K562 (cell line): Measurements from ENCODE around the gene PGAP2. TPM values are rescaled to one million over a fixed set of nuclear protein-coding genes. Genes with fewer than 3 reads are reported as not detected.
A peak's percentile ranks its signal among the peaks of the same experiment; 100 is the strongest.

Experiments used
- BRF1 ChIP-seq: IDR thresholded peaks from 3 replicates; pipeline ENCODE4 v1.6.1; 2011; ENCODE audit warnings: borderline replicate concordance, mild to moderate bottlenecking; ENCODE audit not compliant: insufficient read length; ENCODE audit errors: extremely low read depth
- CC2D1A ChIP-seq: fragments of 450-650 bp; IDR thresholded peaks from 2 replicates; pipeline ENCODE4 v1.6.1; 2017; ENCODE audit warnings: mild to moderate bottlenecking
- CCAR2 ChIP-seq: fragments of 200-400 bp; formaldehyde crosslinking; IDR thresholded peaks from 2 replicates; pipeline ENCODE4 v1.6.1; 2017; ENCODE audit warnings: mild to moderate bottlenecking, low read depth, low read length
- DEAF1 ChIP-seq: fragments of 450-650 bp; formaldehyde crosslinking; IDR thresholded peaks from 2 replicates; pipeline ENCODE4 v1.4.0; 2020; ENCODE audit warnings: mild to moderate bottlenecking, moderate library complexity
- FOSL1 ChIP-seq: fragments of 200-800 bp; sonication (Bioruptor generic); conservative IDR thresholded peaks from 2 replicates; pipeline ENCODE4 v1.6.1; 2016; ENCODE audit warnings: missing genetic modification characterization, missing compliant biosample characterization
- HIVEP1 ChIP-seq: fragments of 250-450 bp; sonication (Bioruptor Pico); IDR thresholded peaks from 2 replicates; pipeline ENCODE4 v1.4.0; 2020; ENCODE audit warnings: mild to moderate bottlenecking
- KLF6 ChIP-seq: fragments of 250-450 bp; sonication (Bioruptor Pico); IDR thresholded peaks from 2 replicates; pipeline ENCODE4 v1.4.0; 2020; ENCODE audit warnings: mild to moderate bottlenecking, moderate library complexity, borderline replicate concordance
- NFE2 ChIP-seq: IDR thresholded peaks from 2 replicates; pipeline ENCODE4 v1.6.1; 2014; ENCODE audit warnings: antibody characterized with exemption, low read depth
- RBM14 ChIP-seq: fragments of 200-400 bp; formaldehyde crosslinking; IDR thresholded peaks from 2 replicates; pipeline ENCODE4 v1.6.1; 2018; ENCODE audit warnings: low read depth, mild to moderate bottlenecking, low read length, moderate library complexity, borderline replicate concordance; ENCODE audit not compliant: insufficient read depth
- SMARCB1 ChIP-seq: IDR thresholded peaks from 2 replicates; pipeline ENCODE4 v1.6.1; 2011; ENCODE audit warnings: improper control_type of control experiment, low read depth; ENCODE audit not compliant: insufficient read length
- SOX6 ChIP-seq: fragments of 450-650 bp; IDR thresholded peaks from 2 replicates; pipeline ENCODE4 v1.6.1; 2014; ENCODE audit warnings: mild to moderate bottlenecking
- SREBF2 ChIP-seq: sonication (generic); formaldehyde crosslinking; IDR thresholded peaks from 2 replicates; pipeline ENCODE4 v1.4.0; 2020; ENCODE audit warnings: mild to moderate bottlenecking, missing genetic modification reagents
- TCF3 ChIP-seq: sonication (generic); formaldehyde crosslinking; IDR thresholded peaks from 2 replicates; pipeline ENCODE4 v1.4.0; 2020; ENCODE audit warnings: mild to moderate bottlenecking, missing genetic modification reagents
- TFAP4 ChIP-seq: sonication (generic); formaldehyde crosslinking; IDR thresholded peaks from 2 replicates; pipeline ENCODE4 v1.8.0; 2022; ENCODE audit warnings: missing genetic modification reagents, mild to moderate bottlenecking, moderate library complexity, borderline replicate concordance
- ZNF431 ChIP-seq: sonication (generic); formaldehyde crosslinking; IDR thresholded peaks from 2 replicates; pipeline ENCODE4 v1.8.0; 2022; ENCODE audit warnings: mild to moderate bottlenecking, missing genetic modification reagents
- ZNF561 ChIP-seq: fragments of 450-650 bp; formaldehyde crosslinking; conservative IDR thresholded peaks from 2 replicates; pipeline ENCODE4 v1.4.0; 2020; ENCODE audit warnings: mild to moderate bottlenecking, moderate library complexity
- ZNF609 ChIP-seq: sonication (generic); formaldehyde crosslinking; IDR thresholded peaks from 2 replicates; pipeline ENCODE4 v1.8.1; 2023; ENCODE audit warnings: missing genetic modification reagents, mild to moderate bottlenecking, borderline replicate concordance
- polyA plus RNA-seq, 8 experiments: library from polyadenylated mRNA; depleted of rRNA in 4 of 8; stranded (reverse) in 5 of 8; unstranded in 3 of 8; fragments of >200 nt; fragmentation: Nextera tagmentation in 2 of 8; fragmentation: Illumina TruSeq in 1 of 8; extraction: Ambion mirVana in 2 of 8; extraction: Trizol in 1 of 8; gene quantifications; 2 replicates each; pipeline versions ENCODE4 v1.2.1 to v1.2.3, GENCODE V29; 2011 to 2014; ENCODE audit warnings: inconsistent platforms in 1 of 8, missing spikeins in 1 of 8
- total RNA-seq, 7 experiments: library from RNA; depleted of rRNA in 6 of 7; stranded (reverse); fragments of >200 nt in 6 of 7; fragmentation: Illumina TruSeq in 2 of 7; extraction: Trizol in 2 of 7; gene quantifications; 2 replicates each; pipeline versions ENCODE4 v1.2.1 to v1.2.3, GENCODE V29; 2011 to 2021; ENCODE audit warnings: low replicate concordance in 1 of 7
- TF ChIP-seq, protein P1 (sequence below), 2 experiments: fragments of 200-800 bp in 1 of 2; sonication (Bioruptor generic) in 1 of 2; sonication (generic) in 1 of 2; formaldehyde crosslinking in 1 of 2; IDR thresholded peaks in 1 of 2; conservative IDR thresholded peaks in 1 of 2; 2 replicates each; pipeline versions ENCODE4 v1.5.0 to v1.6.1; 2016 to 2020; ENCODE audit warnings: missing compliant biosample characterization in 1 of 2, missing genetic modification characterization in 1 of 2, missing genetic modification reagents in 1 of 2

Gene PGAP2
- total and polyA plus RNA-seq, 9 of the 15 experiments (the other 6 are each of a cell fraction or from before 2014, with no cell fraction given), result 17.9 to 47.2 (median 33.7) TPM

DNA sequence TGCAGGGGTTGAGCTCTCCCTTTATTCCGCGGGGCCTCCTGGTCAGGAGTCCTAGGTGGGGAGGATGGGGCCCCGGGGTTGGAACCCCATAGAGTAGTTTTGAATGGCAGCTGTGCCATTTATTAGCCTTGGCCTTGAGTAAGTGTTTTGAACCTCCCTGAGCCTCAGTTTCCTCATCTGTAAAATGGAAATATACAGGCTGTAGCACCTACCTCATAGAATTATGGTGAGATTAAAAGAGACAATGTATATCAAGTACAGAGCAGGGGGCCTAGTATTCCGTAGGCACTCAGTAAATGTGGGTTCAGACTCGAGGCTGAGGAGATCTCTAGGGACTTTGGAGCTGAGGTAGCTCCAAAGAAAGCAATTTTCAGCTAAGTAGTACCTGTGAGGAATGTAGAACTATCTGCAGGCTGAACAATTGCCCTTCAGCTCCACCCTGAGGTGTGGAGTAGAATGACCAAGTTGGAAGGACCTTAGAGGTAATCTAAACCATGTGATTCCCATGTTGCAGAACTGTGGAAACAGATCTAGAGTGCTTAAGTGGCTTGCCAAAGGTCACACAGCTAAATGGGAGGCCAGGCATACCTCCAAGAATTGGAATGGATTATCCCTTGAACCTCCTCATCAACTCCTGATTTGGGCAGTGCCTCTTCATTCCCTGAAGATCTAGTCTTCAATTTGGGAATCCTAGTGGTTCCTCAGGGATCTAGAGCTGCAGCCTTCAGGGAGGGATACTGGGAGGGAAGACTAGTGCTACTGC is 682 bp downstream of the PGAP2 start (continued):
- TF ChIP-seq ZNF609 (CRISPR knock-in tag) (no peak), SMARCB1 (no peak), KLF6 (CRISPR knock-in tag) (no peak), SREBF2 (no peak), DEAF1 (CRISPR knock-in tag) (0 out of 2 replicates have a peak, but pooled peaks have one; percentile 19), FOSL1 (tag) (no peak), ZNF561 (no peak), NFE2 (no peak), CCAR2 (no peak), SOX6 (no peak; the same call in 1 of the 2 replicates), TCF3 (CRISPR knock-in tag) (no peak), RBM14 (no peak), CC2D1A (peak; percentile 40; the same call in 1 of the 2 replicates), TFAP4 (CRISPR knock-in tag) (no peak), ZNF431 (CRISPR knock-in tag) (no peak), HIVEP1 (CRISPR knock-in tag) (no peak), BRF1 (no peak)
- TF ChIP-seq, protein P1, sequence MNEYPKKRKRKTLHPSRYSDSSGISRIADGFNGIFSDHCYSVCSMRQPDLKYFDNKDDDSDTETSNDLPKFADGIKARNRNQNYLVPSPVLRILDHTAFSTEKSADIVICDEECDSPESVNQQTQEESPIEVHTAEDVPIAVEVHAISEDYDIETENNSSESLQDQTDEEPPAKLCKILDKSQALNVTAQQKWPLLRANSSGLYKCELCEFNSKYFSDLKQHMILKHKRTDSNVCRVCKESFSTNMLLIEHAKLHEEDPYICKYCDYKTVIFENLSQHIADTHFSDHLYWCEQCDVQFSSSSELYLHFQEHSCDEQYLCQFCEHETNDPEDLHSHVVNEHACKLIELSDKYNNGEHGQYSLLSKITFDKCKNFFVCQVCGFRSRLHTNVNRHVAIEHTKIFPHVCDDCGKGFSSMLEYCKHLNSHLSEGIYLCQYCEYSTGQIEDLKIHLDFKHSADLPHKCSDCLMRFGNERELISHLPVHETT (CRISPR knock-in tag; conservative IDR thresholded peaks at IDR 0.05 in 1 of 2, IDR thresholded peaks at IDR 0.05 in 1 of 2), result no peak
